Loucy (cell line): ENCODE measurements around the gene SPAG6.
A peak's percentile ranks its signal among the peaks of the same experiment; 100 is the strongest.
"Not testable (repeated sequence)": the region's sequence is repeated elsewhere in the genome, so short reads cannot be mapped to it uniquely, and the experiment has no call there.

Experiments used
- H2AFZ ChIP-seq: fragments of 200-600 bp; sonication (generic); 2 replicates; pipeline ENCODE4 v1.6.0; 2016; ENCODE audit warnings: antibody characterized with exemption, mild to moderate bottlenecking, low read length, moderate library complexity
- H3F3A ChIP-seq: fragments of 200-600 bp; 2 replicates; pipeline ENCODE4 v1.6.0; 2016; ENCODE audit warnings: antibody characterized with exemption, low read depth, mild to moderate bottlenecking
- H3K27me3 ChIP-seq: fragments of 200-600 bp; sonication (generic); 2 replicates; pipeline ENCODE4 v1.6.1; 2014; ENCODE audit warnings: low read length, mild to moderate bottlenecking; ENCODE audit not compliant: insufficient read depth, poor library complexity, severe bottlenecking
- H3K36me3 ChIP-seq: fragments of 200-600 bp; sonication (generic); 2 replicates; pipeline ENCODE4 v1.6.1; 2016; ENCODE audit warnings: low read length; ENCODE audit not compliant: insufficient read depth
- H3K4me1 ChIP-seq: fragments of 200-600 bp; sonication (generic); 2 replicates; pipeline ENCODE4 v1.5.1; 2014; ENCODE audit warnings: low read length, mild to moderate bottlenecking; ENCODE audit not compliant: insufficient read depth, poor library complexity, severe bottlenecking
- H3K4me2 ChIP-seq: fragments of 200-600 bp; sonication (generic); 2 replicates; pipeline ENCODE4 v1.6.0; 2014; ENCODE audit warnings: antibody characterized with exemption, low read length, low read depth, mild to moderate bottlenecking; ENCODE audit not compliant: poor library complexity, severe bottlenecking
- H3K4me3 ChIP-seq: fragments of 200-600 bp; sonication (generic); 2 replicates; pipeline ENCODE4 v1.5.1; 2014; ENCODE audit warnings: low read length, mild to moderate bottlenecking, mixed read lengths; ENCODE audit not compliant: poor library complexity, severe bottlenecking
- H3K79me2 ChIP-seq: fragments of 200-600 bp; sonication (generic); 2 replicates; pipeline ENCODE4 v1.6.1; 2014; ENCODE audit warnings: low read length; ENCODE audit not compliant: insufficient read depth
- H3K9ac ChIP-seq: fragments of 200-600 bp; sonication (generic); 2 replicates; pipeline ENCODE4 v1.6.0; 2014; ENCODE audit warnings: mild to moderate bottlenecking, low read depth, low read length, moderate library complexity; ENCODE audit not compliant: poor library complexity, severe bottlenecking
- H3K9me2 ChIP-seq: fragments of 200-600 bp; sonication (generic); replicated peaks from 2 replicates; pipeline ENCODE4 v1.6.1; 2016; ENCODE audit warnings: low read depth, low read length, mixed read lengths
- H3K9me3 ChIP-seq: fragments of 200-600 bp; sonication (generic); 2 replicates; pipeline ENCODE4 v1.6.1; 2014; ENCODE audit warnings: mild to moderate bottlenecking, antibody characterized with exemption, low read length, low read depth; ENCODE audit not compliant: insufficient read depth
- H4K20me1 ChIP-seq: fragments of 200-600 bp; sonication (generic); 2 replicates; pipeline ENCODE4 v1.6.0; 2014; ENCODE audit warnings: antibody characterized with exemption, low read length, mild to moderate bottlenecking; ENCODE audit not compliant: insufficient read depth, poor library complexity, severe bottlenecking
- EZH2phosphoT487 ChIP-seq: fragments of 200-600 bp; IDR thresholded peaks from 2 replicates; pipeline ENCODE4 v1.6.1; 2018; ENCODE audit warnings: antibody characterized with exemption, mild to moderate bottlenecking, moderate library complexity, borderline replicate concordance
- TF ChIP-seq, protein P1 (sequence below): fragments of 200-600 bp; sonication (generic); conservative IDR thresholded peaks from 2 replicates; pipeline ENCODE4 v1.5.1; 2014; ENCODE audit warnings: mild to moderate bottlenecking, antibody characterized with exemption, low read length

The SPAG6 gene

DNA sequence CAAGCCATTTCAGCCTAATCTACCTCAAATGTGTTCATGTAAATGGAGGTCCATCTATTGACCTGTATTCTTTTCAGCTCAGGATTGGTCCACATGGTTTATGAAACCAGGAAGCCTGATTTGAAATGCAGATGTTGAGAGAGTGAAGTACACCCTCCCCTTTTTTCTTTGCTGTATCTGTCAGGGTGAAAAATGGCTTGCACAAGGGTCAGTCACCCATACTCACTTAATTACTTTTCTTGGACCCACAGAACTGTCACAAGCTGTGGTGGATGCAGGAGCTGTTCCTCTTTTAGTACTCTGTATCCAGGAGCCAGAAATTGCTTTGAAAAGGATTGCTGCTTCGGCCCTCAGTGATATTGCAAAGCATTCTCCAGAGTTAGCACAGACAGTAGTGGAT is 41.2 kb downstream of the SPAG6 start:
- Histone ChIP-seq H3K9me3 (no peaks in the 10 kb centered on the region), H4K20me1 (no peaks in the 10 kb centered on the region), H3K36me3 (no peaks in the 10 kb centered on the region), H2AFZ (peak overlapping the region; percentile 28), H3K4me2 (no peak overlapping the region), H3K4me1 (no peaks in the 10 kb centered on the region), H3K9ac (no peak overlapping the region), H3F3A (no peaks in the 10 kb centered on the region), H3K9me2 (no peaks in the 10 kb centered on the region), H3K27me3 (no peaks in the 10 kb centered on the region), H3K4me3 (no peak overlapping the region), H3K79me2 (no peaks in the 10 kb centered on the region)
- TF ChIP-seq, protein P1, sequence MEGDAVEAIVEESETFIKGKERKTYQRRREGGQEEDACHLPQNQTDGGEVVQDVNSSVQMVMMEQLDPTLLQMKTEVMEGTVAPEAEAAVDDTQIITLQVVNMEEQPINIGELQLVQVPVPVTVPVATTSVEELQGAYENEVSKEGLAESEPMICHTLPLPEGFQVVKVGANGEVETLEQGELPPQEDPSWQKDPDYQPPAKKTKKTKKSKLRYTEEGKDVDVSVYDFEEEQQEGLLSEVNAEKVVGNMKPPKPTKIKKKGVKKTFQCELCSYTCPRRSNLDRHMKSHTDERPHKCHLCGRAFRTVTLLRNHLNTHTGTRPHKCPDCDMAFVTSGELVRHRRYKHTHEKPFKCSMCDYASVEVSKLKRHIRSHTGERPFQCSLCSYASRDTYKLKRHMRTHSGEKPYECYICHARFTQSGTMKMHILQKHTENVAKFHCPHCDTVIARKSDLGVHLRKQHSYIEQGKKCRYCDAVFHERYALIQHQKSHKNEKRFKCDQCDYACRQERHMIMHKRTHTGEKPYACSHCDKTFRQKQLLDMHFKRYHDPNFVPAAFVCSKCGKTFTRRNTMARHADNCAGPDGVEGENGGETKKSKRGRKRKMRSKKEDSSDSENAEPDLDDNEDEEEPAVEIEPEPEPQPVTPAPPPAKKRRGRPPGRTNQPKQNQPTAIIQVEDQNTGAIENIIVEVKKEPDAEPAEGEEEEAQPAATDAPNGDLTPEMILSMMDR = no peak
- TF ChIP-seq EZH2phosphoT487 = no peak

DNA sequence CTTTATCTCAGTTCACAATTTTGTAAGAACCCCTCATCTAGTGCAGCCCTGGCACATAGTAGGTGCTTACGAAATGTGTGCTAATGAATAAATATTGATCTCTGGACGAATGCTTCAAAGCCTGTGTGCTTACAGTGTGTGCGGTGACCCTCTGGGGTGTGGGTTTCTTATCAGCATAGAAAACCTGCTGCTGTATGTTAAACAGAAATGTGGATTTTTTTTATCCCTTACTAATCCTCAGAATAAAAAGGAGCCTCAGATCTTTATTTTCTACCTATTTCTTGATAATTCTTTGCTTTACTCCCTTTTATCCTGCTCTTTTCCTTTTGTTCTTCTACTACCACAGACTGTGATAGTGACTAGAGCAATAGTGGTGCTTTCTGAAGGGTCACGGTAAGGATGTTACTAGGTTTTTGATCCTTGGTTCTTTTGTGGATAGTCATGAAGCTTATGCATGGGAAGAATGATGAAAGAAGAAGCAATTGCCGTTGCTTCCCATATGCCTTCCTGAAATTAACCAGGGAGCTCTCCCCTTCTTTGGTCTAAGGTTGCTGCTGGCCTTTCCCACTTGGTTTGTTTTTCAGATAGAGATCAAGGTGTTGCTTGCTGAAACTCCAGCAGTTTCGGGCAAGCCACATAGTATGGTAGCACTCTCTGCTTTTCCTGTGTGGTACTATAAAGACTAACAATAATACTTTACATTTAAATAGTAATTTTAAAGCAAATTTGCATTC is 44.7 kb downstream of the SPAG6 start:
- Histone ChIP-seq H3K9me3 (no peaks in the 10 kb centered on the region), H3K79me2 (no peaks in the 10 kb centered on the region), H3K4me3 (no peak overlapping the region), H3K27me3 (no peaks in the 10 kb centered on the region), H3K9ac (no peak overlapping the region), H2AFZ (no peak overlapping the region), H4K20me1 (no peaks in the 10 kb centered on the region), H3K9me2 (no peaks in the 10 kb centered on the region), H3K4me1 (no peaks in the 10 kb centered on the region), H3K36me3 (no peaks in the 10 kb centered on the region), H3K4me2 (no peak overlapping the region), H3F3A (no peaks in the 10 kb centered on the region)
- TF ChIP-seq EZH2phosphoT487 = no peak
- TF ChIP-seq, protein P1 = no peak

DNA sequence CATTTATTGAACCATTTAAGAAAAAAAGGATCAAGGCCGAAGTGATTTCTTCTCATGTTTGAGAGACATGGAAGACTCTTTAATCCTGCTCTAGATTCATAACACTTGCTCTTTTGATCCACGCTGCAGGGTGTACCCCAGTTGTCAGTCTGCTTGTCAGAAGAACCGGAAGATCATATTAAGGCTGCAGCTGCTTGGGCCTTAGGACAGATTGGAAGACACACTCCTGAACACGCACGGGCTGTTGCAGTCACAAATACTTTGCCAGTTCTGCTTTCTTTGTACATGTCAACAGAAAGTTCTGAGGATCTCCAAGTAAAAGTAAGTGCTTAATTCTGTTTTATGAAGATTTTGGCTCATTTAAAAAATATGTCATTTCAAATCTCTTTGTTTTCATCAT is 46.3 kb downstream of the SPAG6 start:
- H3K4me1 ChIP-seq = no peaks in the 10 kb centered on the region
- H3K9ac ChIP-seq = no peak overlapping the region
- H3K9me3 ChIP-seq = no peaks in the 10 kb centered on the region
- H3K4me2 ChIP-seq = no peak overlapping the region
- H3F3A ChIP-seq = no peaks in the 10 kb centered on the region
- no peak for TF ChIP-seq EZH2phosphoT487
- TF ChIP-seq, protein P1 = no peak
- no peak overlapping the region for H3K4me3 ChIP-seq
- H3K36me3 ChIP-seq = no peaks in the 10 kb centered on the region
- no peaks in the 10 kb centered on the region for H3K79me2 ChIP-seq
- no peaks in the 10 kb centered on the region for H3K27me3 ChIP-seq
- no peak overlapping the region for H2AFZ ChIP-seq
- H4K20me1 ChIP-seq = no peaks in the 10 kb centered on the region
- H3K9me2 ChIP-seq = no peaks in the 10 kb centered on the region

DNA sequence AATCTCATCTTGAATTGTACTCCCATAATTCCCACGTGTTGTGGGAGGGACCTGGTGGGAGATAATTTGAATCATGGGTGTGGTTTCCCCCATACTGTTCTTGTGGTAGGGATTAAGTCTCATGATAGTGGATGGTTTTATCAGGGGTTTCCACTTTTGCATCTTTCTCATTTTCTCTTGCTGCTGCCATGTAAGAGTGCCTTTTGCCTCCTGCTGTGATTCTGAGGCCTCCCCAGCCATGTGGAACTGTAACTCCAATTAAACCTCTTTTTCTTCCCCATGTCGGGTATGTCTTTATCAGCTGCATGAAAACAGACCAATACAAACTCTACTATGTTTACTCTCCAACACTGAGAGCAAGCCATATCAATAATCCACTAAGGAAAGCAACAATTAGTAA is 50.9 kb downstream of the SPAG6 start:
- not testable (repeated sequence) for H3K4me3 ChIP-seq

DNA sequence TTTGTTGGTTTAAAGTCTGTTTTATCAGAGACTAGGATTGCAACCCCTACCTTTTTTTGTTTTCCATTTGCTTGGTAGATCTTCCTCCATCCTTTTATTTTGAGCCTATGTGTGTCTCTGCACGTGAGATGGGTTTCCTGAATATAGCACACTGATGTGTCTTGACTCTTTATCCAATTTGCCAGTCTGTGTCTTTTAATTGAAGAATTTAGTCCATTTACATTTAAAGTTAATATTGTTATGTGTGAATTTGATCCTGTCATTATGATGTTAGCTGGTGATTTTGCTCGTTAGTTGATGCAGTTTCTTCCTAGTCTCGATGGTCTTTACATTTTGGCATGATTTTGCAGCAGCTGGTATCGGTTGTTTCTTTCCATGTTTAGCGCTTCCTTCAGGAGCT is 61.6 kb downstream of the SPAG6 start:
- not testable (repeated sequence) for H3K9ac ChIP-seq, H3F3A ChIP-seq, H3K27me3 ChIP-seq, H3K4me2 ChIP-seq, H3K4me3 ChIP-seq, H3K9me2 ChIP-seq, H3K4me1 ChIP-seq, H4K20me1 ChIP-seq, H3K9me3 ChIP-seq, H3K36me3 ChIP-seq, H2AFZ ChIP-seq, H3K79me2 ChIP-seq

More for the DNA sequence above, 50.9 kb downstream of the SPAG6 start:
- H2AFZ ChIP-seq, H3F3A ChIP-seq, H3K27me3 ChIP-seq, H3K9me2 ChIP-seq, H3K4me1 ChIP-seq, H3K9me3 ChIP-seq, H3K36me3 ChIP-seq, H3K79me2 ChIP-seq, H3K4me2 ChIP-seq, H3K9ac ChIP-seq, H4K20me1 ChIP-seq: not testable (repeated sequence)
